Astrocyte of the spinal cord (primary cell): ENCODE data around the gene TIPIN.
A peak's percentile ranks its signal among the peaks of the same experiment; 100 is the strongest.
"Not testable (repeated sequence)": the region's sequence is repeated elsewhere in the genome, so short reads cannot be mapped to it uniquely, and the experiment has no call there.

Source experiments
- DNase-seq: peaks from one replicate; pipeline ENCODE4 v3.0.0; 2011; ENCODE audit warnings: low read depth, low spot score
- H3K4me3 ChIP-seq: 2 replicates; pipeline ENCODE4 v1.5.1; 2011; ENCODE audit warnings: low read depth, mild to moderate bottlenecking, low read length, moderate library complexity
- in situ Hi-C: cut with HindIII; loops from 2 replicates; pipeline ENCODE4 v1.10.0; 2017; ENCODE audit warnings: low sequenced_read_pairs
- TF ChIP-seq, protein P1 (sequence below): IDR thresholded peaks from 2 replicates; pipeline ENCODE4 v1.5.1; 2012; ENCODE audit warnings: low read depth, mild to moderate bottlenecking, low read length, inconsistent platforms

TIPIN gene

DNA sequence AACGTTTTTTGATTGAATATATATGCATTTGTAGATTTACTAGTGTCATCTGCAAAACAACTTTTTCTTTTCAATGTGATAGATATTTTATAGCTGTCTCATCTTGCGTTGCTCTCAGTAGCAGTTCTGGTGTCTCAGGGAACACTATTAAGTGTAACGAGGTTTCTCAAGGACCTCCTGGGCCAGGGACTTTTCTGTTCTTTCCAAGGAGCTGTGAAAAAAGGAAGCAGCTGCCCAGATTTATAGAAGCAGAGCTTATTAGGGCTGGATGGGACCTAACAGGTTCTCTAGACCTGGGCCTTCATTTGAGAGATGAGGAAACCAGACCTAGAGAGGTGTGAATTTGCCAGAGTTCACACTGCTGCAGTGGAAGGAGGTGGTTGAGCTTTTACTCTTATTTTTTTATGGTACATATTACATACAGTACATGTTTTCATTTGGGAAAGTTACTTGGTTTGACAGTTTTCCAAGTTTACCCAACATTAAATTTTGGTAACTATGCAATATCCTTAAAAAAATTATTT, 46.3 kb upstream of the TIPIN start:
- DNase-seq = no peak
- in situ Hi-C loops = no loop called here
- TF ChIP-seq, protein P1, sequence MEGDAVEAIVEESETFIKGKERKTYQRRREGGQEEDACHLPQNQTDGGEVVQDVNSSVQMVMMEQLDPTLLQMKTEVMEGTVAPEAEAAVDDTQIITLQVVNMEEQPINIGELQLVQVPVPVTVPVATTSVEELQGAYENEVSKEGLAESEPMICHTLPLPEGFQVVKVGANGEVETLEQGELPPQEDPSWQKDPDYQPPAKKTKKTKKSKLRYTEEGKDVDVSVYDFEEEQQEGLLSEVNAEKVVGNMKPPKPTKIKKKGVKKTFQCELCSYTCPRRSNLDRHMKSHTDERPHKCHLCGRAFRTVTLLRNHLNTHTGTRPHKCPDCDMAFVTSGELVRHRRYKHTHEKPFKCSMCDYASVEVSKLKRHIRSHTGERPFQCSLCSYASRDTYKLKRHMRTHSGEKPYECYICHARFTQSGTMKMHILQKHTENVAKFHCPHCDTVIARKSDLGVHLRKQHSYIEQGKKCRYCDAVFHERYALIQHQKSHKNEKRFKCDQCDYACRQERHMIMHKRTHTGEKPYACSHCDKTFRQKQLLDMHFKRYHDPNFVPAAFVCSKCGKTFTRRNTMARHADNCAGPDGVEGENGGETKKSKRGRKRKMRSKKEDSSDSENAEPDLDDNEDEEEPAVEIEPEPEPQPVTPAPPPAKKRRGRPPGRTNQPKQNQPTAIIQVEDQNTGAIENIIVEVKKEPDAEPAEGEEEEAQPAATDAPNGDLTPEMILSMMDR = no peak
- no peak overlapping the region for H3K4me3 ChIP-seq

DNA sequence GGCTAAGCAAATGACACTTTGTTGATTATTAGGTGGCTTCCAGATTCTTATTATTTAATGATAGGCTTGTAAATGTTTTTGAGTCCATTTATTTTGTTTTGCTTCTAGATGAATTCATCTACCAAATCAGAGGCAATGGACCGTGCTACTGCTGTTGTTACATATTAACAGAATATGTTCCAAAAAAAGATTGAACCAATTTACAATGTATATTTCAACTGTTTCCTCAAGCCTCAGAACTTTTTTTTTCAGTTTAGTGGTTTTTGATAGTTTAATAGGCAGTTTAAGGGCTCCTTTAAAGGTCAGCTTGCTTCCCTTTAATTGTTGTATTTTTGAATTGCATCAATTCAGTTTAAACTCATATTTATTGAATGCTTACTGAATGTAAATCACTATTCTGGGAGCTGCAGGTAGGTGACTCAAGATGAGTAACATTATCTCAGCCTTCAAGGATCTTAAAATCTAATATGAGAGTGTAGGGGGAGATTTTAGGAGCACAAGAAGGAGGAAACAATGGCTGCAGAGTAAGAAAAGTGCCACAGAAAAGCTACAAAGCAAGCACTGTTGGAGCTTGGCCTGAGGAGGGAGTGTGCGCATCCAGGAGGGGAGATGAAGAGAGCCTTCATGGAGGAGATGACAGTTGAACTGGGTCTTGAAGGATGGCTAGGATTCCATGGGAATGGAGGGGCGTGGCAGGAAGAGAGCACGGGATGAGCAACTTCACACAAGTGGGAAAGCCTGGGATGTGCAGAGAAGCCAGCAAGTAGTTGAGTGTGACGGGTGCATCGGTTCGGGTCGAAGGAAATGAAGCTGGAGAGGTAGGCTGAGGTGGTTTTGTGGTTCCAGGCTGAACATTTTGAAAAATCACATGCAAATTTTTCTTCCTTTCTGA, 44.9 kb upstream of the TIPIN start:
- no peak overlapping the region for H3K4me3 ChIP-seq
- in situ Hi-C loops = no loop called here
- TF ChIP-seq, protein P1 = no peak
- DNase-seq = no peak

DNA sequence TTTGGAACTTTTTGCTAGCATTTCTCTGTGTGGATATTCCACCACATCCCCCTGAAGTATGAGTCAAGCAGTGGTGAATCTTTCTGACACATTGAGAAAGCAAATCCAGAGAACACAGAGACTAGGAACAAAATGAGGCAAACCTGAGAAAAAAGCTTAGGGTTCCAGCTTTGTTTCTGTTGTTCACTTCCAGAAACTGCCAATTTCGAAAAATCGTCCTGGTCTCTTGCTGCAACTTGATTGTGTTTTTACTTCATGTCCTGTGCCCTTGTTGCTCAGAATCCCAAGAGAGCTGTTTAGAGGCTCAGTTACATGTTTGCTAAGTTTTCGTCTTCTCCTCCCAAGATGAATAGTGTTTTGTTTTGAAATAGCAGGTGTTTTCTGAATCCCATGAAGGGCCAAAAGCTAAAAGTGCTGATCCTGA, 43.9 kb upstream of the TIPIN start:
- in situ Hi-C loops = no loop called here
- no peak overlapping the region for H3K4me3 ChIP-seq
- peak; percentile 52 for DNase-seq
- TF ChIP-seq, protein P1 = no peak

DNA sequence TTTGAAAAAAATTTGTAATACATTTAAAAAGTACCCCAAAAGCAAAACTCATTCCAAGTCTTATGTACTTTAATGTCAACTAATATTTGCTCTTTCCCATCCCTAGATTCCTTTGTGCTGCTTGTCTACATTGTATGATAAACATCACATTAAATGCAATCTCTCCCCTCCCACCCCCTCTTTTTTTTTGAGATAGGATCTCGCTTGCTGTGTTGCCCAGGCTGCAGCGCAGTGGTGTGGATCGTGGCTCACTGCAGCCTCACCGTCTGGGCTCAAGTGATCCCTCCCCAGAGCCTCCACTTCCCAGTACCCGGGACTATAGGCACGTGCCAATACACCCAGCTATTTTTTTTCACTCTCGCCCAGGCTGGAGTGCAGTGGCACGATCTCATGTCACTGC, 42.8 kb upstream of the TIPIN start:
- in situ Hi-C loops = no loop called here
- TF ChIP-seq, protein P1 = no peak
- H3K4me3 ChIP-seq = no peak overlapping the region
- no peak for DNase-seq

DNA sequence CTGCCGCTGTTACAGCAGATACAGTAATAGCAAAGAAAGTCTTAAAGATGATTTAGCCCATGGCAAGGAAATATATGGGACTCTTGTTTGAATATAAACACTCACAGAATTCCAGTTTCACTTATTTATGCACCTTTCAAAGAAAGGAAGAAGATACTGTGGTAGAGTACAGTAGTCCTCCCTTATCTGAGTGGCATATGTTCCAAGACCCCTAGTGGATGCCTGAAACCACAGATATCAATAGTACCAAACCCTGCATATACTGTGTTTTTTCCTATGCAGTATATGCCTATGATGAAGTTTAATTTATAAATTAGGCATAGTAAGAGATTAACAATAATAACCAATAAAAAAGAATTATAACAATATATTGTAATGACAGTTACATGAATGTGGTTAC, 38.4 kb upstream of the TIPIN start:
- in situ Hi-C loops = no loop called here
- H3K4me3 ChIP-seq = no peak overlapping the region
- TF ChIP-seq, protein P1 = no peak
- DNase-seq = no peak

DNA sequence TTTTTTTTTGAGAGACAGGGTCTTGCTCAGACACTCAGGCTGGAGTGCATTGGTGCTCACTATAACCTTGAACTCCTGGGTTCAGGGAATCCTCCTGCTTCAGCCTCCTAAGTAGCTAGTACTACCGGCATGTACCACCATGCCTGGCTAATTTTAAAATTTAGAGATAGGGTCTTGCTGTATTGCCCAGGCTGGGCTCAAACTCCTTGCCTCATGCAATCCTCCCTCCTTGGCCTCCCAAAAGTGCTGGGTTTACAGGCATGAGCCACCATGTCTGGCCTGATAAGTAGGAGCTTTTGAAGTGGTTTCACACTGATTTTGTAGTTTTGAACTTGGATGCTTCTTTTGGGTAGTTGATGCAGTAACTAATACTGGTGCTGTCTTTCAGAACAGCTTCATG, 38.0 kb upstream of the TIPIN start:
- in situ Hi-C loops = no loop called here
- TF ChIP-seq, protein P1 = no peak
- DNase-seq = no peak
- no peak overlapping the region for H3K4me3 ChIP-seq

DNA sequence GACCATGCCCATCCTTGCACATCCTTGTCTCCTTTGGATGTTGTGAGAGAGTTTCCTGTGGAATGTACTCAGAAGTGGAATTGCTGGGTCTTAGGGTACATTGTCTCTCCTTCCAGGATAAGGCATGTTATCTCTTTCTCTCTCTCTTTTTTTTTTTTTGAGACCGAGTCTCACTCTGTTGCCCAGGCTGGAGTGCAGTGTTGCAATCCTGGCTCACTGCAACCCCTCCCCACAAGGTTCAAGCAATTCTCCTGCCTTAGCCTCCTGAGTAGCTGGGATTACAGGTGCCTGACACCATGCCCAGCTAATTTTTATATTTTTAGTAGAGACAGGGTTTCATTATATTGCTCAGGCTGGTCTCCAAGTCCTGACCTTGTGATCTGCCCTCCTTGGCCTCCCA, 36.6 kb upstream of the TIPIN start:
- DNase-seq, in situ Hi-C loops, H3K4me3 ChIP-seq: not testable (repeated sequence)
